ENCODE results near the gene ARL2.

Gene ARL2

DNA sequence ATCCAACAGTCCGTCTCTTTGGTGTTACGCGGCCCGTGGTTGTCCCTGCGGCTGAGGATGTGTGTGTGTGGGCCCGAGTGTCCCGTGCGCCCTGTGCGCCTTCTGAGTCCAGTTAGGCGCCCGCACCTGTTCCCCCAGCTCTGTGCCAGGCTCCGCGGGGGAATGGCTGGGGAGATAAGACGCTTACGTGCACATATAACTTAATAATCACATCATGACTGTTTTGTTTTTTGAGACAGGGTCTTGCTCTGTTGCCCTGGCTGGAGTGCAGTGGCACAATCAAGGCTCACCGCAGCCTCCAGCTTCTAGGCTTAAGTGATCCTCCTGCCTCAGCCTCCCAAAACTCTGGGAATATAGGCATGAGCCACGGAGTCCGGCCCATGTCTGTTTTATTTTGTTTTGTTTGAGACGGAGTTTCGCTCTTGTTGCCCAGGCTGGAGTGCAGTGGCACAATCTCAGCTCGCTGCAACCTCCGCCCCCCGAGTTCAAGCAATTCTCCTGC, 817 bp downstream of the ARL2 start:
- Histone ChIP-seq H3K27ac (ENCODE audit: low read depth, low read length) (peak overlapping the region; percentile 89), H3K9me2 (replicated peaks; ENCODE audit: control insufficient read depth, low read length) (no peaks in the 10 kb centered on the region), H3K4me1 (ENCODE audit: control insufficient read depth, low read length) (peaks cover 42% of the 10 kb centered on the region), H3K27me3 (ENCODE audit: control insufficient read depth, low read length) (no peaks in the 10 kb centered on the region), H3K79me2 (ENCODE audit: control insufficient read depth, low read length) (peaks cover 34% of the 10 kb centered on the region), H3K4me2 (ENCODE audit: low read length) (peak overlapping the region; percentile 81), H3K9me3 (ENCODE audit: control insufficient read depth, insufficient read depth, low read length) (no peaks in the 10 kb centered on the region), H4K20me1 (ENCODE audit: control insufficient read depth, insufficient read depth, low read depth, low read length) (no peaks in the 10 kb centered on the region), H3K36me3 (ENCODE audit: control insufficient read depth, low read length) (peaks cover 30% of the 10 kb centered on the region), H3K4me3 (ENCODE audit: low read length) (peak overlapping the region; percentile 83), H3F3A (ENCODE audit: control insufficient read depth, insufficient read depth) (peaks cover 6% of the 10 kb centered on the region; the same call in 1 of the 2 replicates)
- TF ChIP-seq, protein P1, sequence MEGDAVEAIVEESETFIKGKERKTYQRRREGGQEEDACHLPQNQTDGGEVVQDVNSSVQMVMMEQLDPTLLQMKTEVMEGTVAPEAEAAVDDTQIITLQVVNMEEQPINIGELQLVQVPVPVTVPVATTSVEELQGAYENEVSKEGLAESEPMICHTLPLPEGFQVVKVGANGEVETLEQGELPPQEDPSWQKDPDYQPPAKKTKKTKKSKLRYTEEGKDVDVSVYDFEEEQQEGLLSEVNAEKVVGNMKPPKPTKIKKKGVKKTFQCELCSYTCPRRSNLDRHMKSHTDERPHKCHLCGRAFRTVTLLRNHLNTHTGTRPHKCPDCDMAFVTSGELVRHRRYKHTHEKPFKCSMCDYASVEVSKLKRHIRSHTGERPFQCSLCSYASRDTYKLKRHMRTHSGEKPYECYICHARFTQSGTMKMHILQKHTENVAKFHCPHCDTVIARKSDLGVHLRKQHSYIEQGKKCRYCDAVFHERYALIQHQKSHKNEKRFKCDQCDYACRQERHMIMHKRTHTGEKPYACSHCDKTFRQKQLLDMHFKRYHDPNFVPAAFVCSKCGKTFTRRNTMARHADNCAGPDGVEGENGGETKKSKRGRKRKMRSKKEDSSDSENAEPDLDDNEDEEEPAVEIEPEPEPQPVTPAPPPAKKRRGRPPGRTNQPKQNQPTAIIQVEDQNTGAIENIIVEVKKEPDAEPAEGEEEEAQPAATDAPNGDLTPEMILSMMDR (IDR thresholded peaks at IDR 0.05; ENCODE audit: low read depth, low read length, poor library complexity, severe bottlenecking) = no peak
- no peak for TF ChIP-seq EZH2phosphoT487 (IDR thresholded peaks at IDR 0.05; ENCODE audit: borderline replicate concordance, low read length)

DNA sequence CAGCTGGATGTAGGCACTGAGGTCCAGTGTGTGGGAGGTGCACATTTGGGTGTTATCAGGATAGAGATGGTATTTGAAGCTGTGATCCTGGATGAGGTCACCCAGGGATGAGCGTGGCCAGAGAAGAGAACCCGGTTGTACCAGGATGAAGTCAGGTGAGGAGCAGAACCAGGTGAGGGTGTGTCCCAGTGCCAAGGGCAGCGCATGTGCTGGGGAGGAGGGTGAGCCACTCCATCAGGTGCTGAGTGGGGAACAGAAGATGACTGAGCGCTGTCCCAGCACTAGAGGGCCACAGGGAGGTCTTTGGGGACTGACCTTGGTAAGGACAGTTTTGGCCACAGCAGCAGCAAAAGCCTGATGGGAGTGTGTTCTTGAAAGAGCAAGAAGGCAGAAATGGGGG, 2.7 kb downstream of the ARL2 start:
- no peak overlapping the region for H3K27ac ChIP-seq (ENCODE audit: low read depth, low read length)
- no peaks in the 10 kb centered on the region for H3K9me3 ChIP-seq (ENCODE audit: control insufficient read depth, insufficient read depth, low read length)
- H3K9me2 ChIP-seq (replicated peaks; ENCODE audit: control insufficient read depth, low read length) = no peaks in the 10 kb centered on the region
- H4K20me1 ChIP-seq (ENCODE audit: control insufficient read depth, insufficient read depth, low read depth, low read length) = no peaks in the 10 kb centered on the region
- peaks cover 44% of the 10 kb centered on the region for H3K36me3 ChIP-seq (ENCODE audit: control insufficient read depth, low read length)
- peaks cover 36% of the 10 kb centered on the region for H3K4me1 ChIP-seq (ENCODE audit: control insufficient read depth, low read length)
- peaks cover 34% of the 10 kb centered on the region for H3K79me2 ChIP-seq (ENCODE audit: control insufficient read depth, low read length)
- TF ChIP-seq, protein P1 (IDR thresholded peaks at IDR 0.05; ENCODE audit: low read depth, low read length, poor library complexity, severe bottlenecking) = peak; percentile 23
- TF ChIP-seq EZH2phosphoT487 (IDR thresholded peaks at IDR 0.05; ENCODE audit: borderline replicate concordance, low read length) = no peak
- H3K4me2 ChIP-seq (ENCODE audit: low read length) = peak overlapping the region; percentile 81; the same call in 1 of the 2 replicates
- no peak overlapping the region; the same call in 1 of the 2 replicates for H3K4me3 ChIP-seq (ENCODE audit: low read length)
- no peaks in the 10 kb centered on the region for H3K27me3 ChIP-seq (ENCODE audit: control insufficient read depth, low read length)
- H3F3A ChIP-seq (ENCODE audit: control insufficient read depth, insufficient read depth) = 0 out of 2 replicates have a peak, but pooled peaks cover 2% of the 10 kb centered on the region

DNA sequence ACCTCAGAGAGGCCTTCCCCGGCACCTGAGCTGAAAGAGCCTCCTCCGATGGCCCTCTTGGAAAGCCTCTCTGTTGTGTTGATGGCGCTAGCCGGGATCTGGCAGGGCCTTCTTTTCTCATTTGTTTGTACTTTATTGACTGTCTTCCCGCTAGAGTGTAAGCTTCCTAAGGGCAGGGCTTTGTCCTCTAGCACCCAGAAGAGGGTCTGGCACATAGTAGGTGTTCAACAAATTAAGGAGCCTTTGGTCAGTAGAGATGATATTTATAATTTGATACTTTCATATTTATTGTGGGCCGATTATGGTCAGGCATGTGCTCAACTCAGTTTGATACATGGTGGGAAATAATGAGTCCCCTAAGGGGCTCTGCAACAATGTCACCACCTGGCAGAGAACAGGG, 4.0 kb downstream of the ARL2 start:
- Histone ChIP-seq H3K9me2 (replicated peaks; ENCODE audit: control insufficient read depth, low read length) (no peaks in the 10 kb centered on the region), H4K20me1 (ENCODE audit: control insufficient read depth, insufficient read depth, low read depth, low read length) (no peaks in the 10 kb centered on the region), H3K4me1 (ENCODE audit: control insufficient read depth, low read length) (peaks cover 33% of the 10 kb centered on the region), H3K9me3 (ENCODE audit: control insufficient read depth, insufficient read depth, low read length) (no peaks in the 10 kb centered on the region), H3K27ac (ENCODE audit: low read depth, low read length) (no peak overlapping the region), H3K79me2 (ENCODE audit: control insufficient read depth, low read length) (peaks cover 34% of the 10 kb centered on the region), H3F3A (ENCODE audit: control insufficient read depth, insufficient read depth) (0 out of 2 replicates have a peak, but pooled peaks cover 2% of the 10 kb centered on the region), H3K36me3 (ENCODE audit: control insufficient read depth, low read length) (peaks cover 49% of the 10 kb centered on the region), H3K4me3 (ENCODE audit: low read length) (no peak overlapping the region), H3K4me2 (ENCODE audit: low read length) (no peak overlapping the region), H3K27me3 (ENCODE audit: control insufficient read depth, low read length) (no peaks in the 10 kb centered on the region)
- TF ChIP-seq, protein P1 (IDR thresholded peaks at IDR 0.05; ENCODE audit: low read depth, low read length, poor library complexity, severe bottlenecking) = no peak
- TF ChIP-seq EZH2phosphoT487 (IDR thresholded peaks at IDR 0.05; ENCODE audit: borderline replicate concordance, low read length) = no peak
